RPMI7951 (cell line): ENCODE measurements around the gene BOC. TPM values are rescaled to one million over a fixed set of nuclear protein-coding genes. Genes with fewer than 3 reads are reported as not detected.

ENCODE experiments used
- DNase-seq: peaks from one replicate; pipeline ENCODE4 v3.0.0-alpha.2; 2012; ENCODE audit warnings: low read depth
- total RNA-seq: library from RNA; depleted of rRNA; stranded (reverse); fragments of >200 nt; shearing (Covaris generic); gene quantifications from 2 replicates; pipeline ENCODE4 v1.2.3, GENCODE V29; 2014

Gene BOC
- total RNA-seq, 1 experiment from 2014 or later: 9.6 TPM

- DNase-seq: no peak
Measured at GRCh38 chr3:113193288-113193687, 18.1 kb upstream of the BOC start.

DNA sequence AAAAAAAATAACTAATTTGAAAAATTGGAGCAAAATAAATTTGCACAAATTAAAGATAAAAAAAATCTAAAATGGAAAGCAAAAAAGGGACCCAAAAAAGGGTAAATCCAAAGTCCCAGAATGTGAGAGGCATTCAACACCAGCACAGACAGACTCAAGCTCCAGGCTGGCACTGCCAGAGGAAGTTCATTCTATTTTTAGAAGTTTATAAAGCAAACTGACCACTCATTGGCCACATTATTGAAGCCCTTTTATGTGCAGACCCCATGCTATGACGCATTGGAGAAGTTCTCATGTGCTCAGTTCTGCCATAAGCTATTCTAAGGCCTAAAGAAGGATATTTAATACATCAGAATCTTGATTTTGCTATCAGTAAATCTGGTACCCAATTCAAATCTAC is 17.6 kb upstream of the BOC start:
- DNase-seq: no peak

DNA sequence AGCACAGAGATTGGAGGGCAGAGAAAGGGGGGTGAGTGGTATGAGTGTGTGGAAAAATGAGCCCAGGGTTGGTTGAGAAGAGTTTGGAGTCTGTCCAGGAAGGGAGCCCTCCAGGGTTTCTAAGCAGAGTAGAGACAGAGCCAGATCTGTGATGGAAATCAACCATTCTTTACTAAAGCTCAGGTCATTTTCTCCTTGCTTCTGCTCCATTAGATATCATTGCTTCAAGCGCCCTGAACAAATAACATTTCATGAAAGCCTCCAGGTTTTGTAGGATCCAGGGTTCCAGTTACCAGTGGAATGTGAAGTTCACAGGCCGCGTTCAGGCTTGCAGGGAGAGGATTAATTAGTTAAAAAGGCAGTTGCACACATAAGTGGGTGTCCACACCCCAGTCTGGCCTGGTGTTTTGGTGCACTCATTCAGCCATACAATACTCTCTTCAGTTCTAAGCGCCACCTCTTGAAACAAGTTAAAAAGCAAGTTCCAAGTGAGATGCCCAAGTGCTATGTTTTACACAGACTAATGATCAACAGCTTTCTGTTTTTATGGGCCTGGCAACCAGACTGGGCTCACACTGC is 16.4 kb upstream of the BOC start:
- peak; percentile 44 for DNase-seq

- DNase-seq: no peak
Measured at GRCh38 chr3:113200351-113200750, 11.0 kb upstream of the BOC start.

DNA sequence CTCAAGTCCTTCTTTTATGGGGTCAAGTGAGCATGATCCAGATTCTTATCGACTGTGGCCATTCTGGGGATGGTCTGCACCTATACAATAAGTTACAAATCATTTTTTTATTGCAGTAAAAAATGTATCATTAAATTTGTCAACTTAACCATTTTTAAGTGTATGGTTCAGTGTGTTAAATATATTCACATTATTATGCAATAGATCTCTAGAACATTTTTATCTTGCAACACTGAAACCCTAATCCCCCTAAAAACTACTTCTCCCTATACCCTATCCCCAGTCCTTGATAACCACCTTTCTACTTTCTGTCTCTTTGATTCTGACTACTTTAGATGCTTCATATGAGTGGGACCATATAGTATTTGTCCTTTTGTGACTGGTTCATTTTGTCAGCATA is 10.4 kb upstream of the BOC start:
- no peak for DNase-seq

DNA sequence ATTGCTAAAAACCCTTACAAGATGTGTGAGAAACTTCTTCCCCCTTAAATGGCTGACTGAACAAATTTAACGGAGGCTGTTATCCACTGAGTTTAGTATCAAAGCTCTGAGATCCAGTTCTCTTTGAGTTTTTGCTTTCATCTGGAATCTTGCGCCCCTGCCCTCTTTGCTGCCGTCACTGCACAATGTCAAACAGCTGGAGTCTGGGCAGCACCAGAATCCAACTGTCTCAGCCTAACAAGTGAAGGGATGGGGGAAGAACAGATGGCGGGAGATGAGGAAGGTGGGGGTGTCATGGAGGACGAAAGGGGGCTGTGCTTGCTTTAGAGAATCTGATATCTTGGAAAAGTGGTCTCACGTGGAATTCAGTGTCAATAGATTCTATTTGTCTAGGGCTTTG is 7.0 kb upstream of the BOC start:
- DNase-seq: no peak

- DNase-seq: no peak
Measured at GRCh38 chr3:113205481-113205880, 5.9 kb upstream of the BOC start.

DNA sequence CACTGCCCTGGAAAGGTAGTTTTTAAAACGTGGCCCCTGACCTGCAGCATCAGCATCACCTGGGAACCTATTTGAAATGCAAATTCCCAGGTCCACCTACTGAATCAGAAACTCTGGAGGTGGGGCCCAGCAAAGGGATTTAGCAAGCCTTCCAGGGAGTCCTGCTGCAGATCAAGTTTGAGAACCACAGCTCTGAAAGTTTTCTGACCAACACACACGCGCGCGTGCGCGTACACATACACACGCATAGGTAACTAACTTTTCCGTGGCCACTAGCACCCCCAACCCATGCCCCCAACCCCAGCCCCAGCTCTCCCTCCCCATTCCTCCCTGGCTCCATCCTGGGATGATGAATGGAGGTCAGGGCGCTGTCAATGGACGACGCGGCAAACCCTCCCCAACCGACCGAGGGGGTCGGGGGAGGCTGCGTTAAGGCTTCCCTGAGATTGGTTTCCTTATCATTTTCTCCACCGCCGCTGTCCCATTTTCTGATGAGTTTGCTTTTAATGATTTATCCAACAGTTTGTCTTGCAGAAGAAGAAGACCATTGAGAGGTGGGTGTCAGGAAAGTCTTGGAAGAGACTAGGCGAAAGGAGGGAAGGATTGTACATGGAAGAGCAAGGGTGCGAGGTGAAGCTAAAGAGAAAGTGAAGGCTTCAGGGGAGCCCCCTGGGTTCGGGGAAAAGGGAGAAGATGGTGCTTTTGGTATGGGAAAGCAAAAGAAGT is 590 bp upstream of the BOC start:
- no peak for DNase-seq

- peak; percentile 39 for DNase-seq
Measured at GRCh38 chr3:113212150-113212843, 940 bp downstream of the BOC start.

DNA sequence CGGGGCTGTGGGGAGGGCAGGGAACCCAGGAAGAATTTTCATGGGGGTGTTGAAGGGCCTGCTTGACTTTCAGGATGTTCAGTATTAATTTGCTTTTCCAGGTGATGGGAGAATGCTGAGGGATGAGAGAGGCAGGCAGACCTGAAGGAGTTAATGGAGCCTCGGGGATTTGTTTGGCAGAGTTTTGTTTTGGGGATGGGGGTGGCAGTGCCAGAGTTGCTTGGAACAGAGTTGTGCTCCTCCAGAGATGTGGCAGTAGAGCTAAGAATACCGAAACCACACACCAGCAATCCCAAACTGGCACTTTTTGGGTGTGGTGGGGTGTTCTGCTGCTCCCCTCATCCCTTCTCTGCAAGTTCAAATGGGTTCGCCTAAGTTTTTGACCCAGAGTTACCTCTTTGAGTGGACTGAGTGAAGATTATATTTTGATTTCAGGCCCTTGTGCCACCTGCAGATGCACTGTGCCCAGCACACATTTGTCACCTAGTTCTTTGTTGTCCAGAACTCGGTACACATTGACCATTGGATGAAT is 1.6 kb downstream of the BOC start:
- no peak for DNase-seq

DNA sequence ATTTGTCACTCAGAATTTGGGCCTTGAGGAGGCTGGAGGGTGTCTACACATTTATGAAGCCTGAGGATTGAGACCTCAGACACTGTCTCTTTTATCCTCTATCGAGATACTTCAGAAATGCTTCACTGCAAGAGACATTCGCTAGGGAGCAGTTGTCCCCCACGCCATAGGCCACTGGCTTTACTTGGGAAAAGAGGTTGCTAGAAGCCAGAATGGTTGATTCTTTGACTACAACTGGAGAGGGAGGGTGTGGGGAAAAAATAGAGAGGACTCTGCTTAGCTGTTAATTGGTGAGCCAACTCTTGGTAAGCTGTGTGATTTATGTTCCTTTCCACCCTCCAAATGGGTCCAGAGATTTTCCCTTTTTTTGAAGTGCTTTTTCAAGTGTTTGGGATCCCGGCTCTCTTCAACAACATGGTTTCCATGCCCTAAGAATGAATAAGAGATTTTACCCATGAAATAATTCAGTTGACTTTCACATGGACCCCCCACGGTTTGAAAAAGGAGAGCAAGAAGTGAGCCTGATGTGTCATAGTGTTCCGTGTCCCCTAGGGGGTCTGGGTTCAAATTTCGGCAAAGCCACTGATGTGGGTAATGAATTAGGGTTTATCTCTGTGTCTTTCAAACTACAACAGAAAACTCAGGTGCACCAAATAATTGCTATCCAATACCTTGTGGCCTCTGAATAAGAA is 2.7 kb downstream of the BOC start:
- no peak for DNase-seq

- no peak for DNase-seq
Measured at GRCh38 chr3:113214917-113215595, 3.7 kb downstream of the BOC start.

DNA sequence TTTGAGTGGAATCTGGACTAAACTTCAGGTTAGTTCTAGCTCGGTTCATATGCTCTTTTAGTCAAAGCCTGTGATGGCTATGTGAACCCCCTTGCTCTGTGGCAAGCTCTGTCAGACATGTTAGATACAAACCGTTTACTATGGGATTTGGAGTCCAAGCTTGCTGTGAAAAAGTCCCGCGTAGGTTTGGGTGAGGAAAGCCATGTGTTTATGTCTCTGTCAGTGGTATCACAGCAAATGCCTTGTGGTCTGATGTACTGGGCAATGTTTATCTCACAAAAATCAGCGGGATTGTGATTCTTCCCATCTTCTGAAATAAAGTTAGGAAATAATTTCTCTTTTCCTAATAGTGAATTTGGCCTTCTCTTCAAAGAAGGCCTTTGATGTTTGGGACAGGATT is 5.0 kb downstream of the BOC start:
- DNase-seq: no peak

DNA sequence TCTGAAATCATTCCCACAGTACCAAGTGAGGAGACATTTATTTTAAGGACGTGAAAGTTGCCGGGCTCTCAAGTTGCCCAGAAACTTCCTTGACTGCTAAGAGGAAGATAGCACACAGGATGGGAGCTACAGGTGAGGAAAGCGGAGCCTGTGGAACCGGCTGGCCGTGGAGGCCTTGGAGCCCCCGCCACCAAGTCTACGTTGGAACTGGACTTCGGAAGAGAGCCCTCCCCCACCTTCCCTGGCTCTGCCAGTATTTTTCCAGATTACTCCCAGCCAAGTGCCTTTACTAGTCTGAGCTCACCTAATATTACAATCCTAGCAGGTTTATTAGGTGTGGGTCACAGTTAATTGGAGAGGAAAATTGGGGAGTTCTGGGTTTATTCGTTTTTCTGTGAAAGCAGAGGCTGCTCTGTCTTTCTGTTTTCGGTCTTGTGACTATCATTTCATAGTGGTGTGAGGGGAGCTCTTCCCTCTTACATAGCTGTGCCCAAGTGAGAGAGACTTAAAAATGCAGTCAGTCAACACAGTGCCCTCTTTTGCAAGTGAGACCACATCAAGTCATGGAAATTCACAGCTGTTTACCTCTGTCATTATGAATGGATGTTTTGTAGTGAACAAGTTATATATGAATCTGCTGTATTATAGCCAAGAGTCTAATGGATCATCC is 6.8 kb downstream of the BOC start:
- DNase-seq: no peak

DNA sequence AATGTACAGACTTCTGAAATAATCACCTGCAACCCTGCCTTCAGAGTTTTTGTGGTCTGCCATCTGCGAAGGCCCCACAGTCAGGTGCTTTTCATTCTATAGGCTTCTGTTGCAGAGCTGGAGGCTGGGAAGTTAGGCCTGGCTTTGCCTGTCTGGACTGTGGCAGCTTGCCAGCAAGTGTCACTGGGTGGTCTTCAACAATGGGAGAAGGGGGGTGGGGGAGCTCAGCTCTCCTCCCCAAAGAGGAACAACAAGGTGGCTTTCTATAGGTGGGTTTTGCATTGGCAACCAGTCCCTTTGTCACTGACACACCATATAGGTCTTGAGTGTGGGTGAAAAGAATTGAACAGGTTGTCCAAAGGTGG is 7.3 kb downstream of the BOC start:
- no peak for DNase-seq

DNA sequence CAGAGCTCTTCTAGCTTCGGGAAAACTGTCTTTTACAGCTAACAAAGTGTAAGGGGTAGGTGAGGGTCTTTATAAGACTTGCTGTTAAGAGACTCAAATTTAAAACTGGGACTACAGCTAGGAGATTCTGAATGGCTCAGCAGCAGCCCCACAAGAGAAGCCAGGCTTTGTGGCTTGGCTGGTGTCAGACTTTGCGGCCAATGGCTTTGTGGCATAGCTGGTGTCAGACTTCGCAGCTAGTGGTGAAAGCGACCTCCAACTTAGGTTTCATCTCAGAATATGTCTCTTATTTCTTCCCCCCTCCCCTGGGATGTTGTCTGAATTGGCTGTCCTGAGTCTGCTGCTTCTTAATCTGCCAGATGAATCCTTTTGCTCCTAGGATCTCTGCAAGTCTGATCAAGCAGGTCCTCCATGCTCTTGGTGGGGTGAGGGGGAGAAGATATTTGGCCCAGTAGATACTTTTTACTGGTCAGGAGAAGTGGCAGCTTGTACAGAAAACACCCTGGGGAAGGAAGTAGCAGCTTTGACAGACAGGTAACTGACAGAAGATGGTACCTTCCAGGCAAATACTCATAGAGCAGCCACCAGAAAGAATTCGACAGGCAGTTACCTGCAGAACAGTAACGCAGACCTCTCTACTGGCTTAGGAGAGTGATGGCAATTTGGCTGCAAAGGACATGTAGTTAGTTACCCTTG is 8.4 kb downstream of the BOC start:
- DNase-seq: no peak

GRCh38 chr3:113220721-113221120 is 9.4 kb downstream of the BOC start:
- DNase-seq: no peak

GRCh38 chr3:113221721-113222257 is 10.4 kb downstream of the BOC start:
- no peak for DNase-seq

DNA sequence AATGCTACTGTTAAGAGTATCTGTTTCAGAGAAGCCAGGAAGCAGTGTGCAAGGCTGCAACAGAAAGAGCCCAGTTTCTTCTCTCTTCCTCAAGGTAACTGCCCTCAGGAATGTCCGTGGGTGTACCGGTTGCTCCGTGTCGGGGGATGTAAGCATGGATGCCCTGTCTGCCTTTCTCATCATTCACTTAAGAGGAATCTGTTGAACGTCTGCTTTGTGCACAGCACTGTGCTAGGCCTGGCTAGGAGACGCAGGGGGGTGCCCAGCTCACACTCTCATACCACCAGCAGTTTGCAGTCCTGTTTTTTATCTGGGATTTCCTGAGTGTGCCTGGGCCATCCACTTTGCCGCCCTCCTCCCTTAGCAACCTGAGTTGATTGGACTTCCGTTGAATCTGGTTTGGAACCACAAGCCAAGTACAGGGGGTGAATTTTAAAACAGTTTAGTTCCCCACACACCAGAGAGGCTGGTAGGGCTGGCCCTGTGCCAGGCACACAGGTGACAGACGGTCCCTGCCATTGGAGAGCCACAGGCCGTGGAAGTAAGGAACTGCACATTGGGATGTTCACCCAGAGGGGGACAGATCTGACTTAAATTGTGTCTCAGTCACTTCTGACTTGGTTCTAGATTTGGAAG is 11.2 kb downstream of the BOC start:
- no peak for DNase-seq
